ENCODE data around the gene SYNM. TPM values are rescaled to one million over a fixed set of nuclear protein-coding genes. Genes with fewer than 3 reads are reported as not detected.

The SYNM gene
- total RNA-seq, 1 experiment from 2014 or later: 9.9 TPM

DNA sequence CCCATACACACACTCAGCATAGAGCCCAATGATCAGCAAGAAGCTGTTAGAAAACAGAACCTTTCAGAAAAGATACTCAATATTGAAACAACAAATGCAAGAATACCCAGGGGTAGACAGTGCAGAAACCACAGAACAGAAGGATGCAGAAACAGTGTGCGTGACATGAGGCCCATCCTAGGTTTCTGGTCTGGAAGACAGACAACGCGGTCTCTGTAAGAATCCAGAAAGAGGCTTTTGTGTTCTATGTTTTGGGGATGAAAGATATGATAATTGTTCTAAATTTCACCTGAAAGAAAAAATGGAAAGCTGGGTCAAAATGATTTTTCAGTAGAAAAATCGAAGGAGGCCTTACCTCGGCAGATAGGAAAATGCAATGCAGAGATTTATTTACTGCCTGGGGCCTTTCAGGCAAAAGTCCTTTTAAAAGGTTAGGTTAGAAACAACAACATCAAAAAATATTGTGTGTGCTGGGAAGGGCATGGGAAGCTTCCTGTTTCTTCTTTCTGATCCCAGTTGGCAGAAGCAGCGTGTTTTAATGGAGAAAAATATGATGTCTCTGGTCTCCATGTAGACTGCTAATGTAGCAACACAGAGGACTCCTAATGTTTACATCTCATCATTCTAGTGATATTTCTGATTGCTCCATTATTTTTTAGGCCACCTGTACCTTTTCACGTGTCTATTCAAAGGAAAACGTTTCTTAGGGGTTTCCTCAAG, 17.0 kb downstream of the SYNM start:
- no peaks in the 10 kb centered on the region for H3K36me3 ChIP-seq (ENCODE audit: low read depth, low read length)
- H3K9me2 ChIP-seq (replicated peaks; ENCODE audit: low read length): no peaks in the 10 kb centered on the region
- H3K27ac ChIP-seq (ENCODE audit: low read length): no peak overlapping the region; the same call in 1 of the 2 replicates
- intact Hi-C loops (cut with micrococcal nuclease): no loop called here
- peaks cover 27% of the 10 kb centered on the region for H3K4me1 ChIP-seq (ENCODE audit: insufficient read depth, low read length)
- H3K4me3 ChIP-seq (ENCODE audit: low read length): no peak overlapping the region
- H4K20me1 ChIP-seq (ENCODE audit: low read length): no peaks in the 10 kb centered on the region
- H3K79me2 ChIP-seq (ENCODE audit: low read length): 0 out of 2 replicates have a peak, but pooled peaks cover 3% of the 10 kb centered on the region
- peaks cover 8% of the 10 kb centered on the region for H3F3A ChIP-seq (ENCODE audit: low read length, unreplicated experiment)
- no TSS peak for BruUV-seq (replicated peaks)
- no peak overlapping the region for H3K9ac ChIP-seq (ENCODE audit: low read length)
- no peaks in the 10 kb centered on the region for H3K9me3 ChIP-seq (ENCODE audit: low read length)
- H3K4me2 ChIP-seq (ENCODE audit: low read length): no peak overlapping the region
- no peak for DNase-seq
- H2AFZ ChIP-seq (ENCODE audit: low read length): no peak overlapping the region
- no peaks in the 10 kb centered on the region for H3K27me3 ChIP-seq (ENCODE audit: low read length)
- TF ChIP-seq, protein P1, sequence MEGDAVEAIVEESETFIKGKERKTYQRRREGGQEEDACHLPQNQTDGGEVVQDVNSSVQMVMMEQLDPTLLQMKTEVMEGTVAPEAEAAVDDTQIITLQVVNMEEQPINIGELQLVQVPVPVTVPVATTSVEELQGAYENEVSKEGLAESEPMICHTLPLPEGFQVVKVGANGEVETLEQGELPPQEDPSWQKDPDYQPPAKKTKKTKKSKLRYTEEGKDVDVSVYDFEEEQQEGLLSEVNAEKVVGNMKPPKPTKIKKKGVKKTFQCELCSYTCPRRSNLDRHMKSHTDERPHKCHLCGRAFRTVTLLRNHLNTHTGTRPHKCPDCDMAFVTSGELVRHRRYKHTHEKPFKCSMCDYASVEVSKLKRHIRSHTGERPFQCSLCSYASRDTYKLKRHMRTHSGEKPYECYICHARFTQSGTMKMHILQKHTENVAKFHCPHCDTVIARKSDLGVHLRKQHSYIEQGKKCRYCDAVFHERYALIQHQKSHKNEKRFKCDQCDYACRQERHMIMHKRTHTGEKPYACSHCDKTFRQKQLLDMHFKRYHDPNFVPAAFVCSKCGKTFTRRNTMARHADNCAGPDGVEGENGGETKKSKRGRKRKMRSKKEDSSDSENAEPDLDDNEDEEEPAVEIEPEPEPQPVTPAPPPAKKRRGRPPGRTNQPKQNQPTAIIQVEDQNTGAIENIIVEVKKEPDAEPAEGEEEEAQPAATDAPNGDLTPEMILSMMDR (conservative IDR thresholded peaks at IDR 0.05; ENCODE audit: low read depth, low read length): no peak
- no peak for TF ChIP-seq EZH2 (IDR thresholded peaks at IDR 0.05; ENCODE audit: low read length, unreplicated experiment)
- TF ChIP-seq EZH2phosphoT487 (IDR thresholded peaks at IDR 0.05; ENCODE audit: borderline replicate concordance, low read length): no peak
- no peak for ATAC-seq
- POLR2A ChIA-PET (ENCODE audit: unreplicated experiment): no interaction called here
- CTCF ChIA-PET: no interaction called here

DNA sequence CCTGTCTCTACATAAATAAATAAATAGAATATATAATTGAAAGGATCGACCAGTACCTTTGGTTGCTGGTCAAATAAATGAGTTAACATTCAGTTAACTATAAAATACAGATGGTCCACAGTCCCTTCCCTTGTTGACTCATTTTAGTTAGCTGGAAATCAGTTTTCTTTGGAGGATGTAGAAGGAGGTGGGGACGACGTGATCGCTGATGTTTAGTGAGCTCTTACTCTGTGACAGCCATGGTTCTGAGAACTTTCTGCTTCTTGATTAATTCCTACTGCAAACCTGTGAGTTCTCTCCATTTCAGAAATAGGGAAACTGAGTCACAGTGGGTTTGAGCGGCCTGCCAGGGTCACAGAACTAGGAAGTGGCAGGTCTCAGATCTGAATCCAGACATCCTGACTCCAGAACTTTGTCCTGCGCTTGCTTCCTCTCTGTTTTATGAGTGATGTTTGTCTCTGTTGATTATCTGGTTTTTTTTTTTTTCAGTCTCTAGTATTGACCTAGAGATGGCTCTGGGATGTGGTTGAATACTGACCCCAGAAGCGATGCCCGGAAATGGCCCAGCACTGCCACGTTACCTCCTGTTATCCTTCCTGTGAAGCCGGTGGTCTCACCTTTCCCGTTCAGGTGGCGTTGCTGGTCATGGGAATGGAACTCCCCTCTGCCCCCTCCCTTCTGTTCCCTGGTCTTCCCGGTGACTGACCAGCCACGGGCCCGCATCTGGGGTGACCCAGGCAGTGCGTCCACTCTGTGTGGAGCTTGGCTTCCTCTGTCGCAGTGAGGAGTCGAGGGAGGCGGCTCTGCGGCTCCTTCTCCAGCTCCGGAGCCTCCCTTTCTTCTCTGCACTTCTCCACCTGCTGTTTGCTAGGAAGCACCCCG, 18.2 kb downstream of the SYNM start:
- Histone ChIP-seq H2AFZ (ENCODE audit: low read length) (peak overlapping the region; percentile 75), H3K4me1 (ENCODE audit: insufficient read depth, low read length) (peaks cover 27% of the 10 kb centered on the region), H3K9me2 (replicated peaks; ENCODE audit: low read length) (no peaks in the 10 kb centered on the region), H3K4me3 (ENCODE audit: low read length) (peak overlapping the region; percentile 59), H3K27me3 (ENCODE audit: low read length) (no peaks in the 10 kb centered on the region), H3K4me2 (ENCODE audit: low read length) (peak overlapping the region; percentile 81), H3K27ac (ENCODE audit: low read length) (peak overlapping the region; percentile 96), H3K79me2 (ENCODE audit: low read length) (0 out of 2 replicates have a peak, but pooled peaks cover 3% of the 10 kb centered on the region), H3K9me3 (ENCODE audit: low read length) (no peaks in the 10 kb centered on the region), H3F3A (ENCODE audit: low read length, unreplicated experiment) (peaks cover 8% of the 10 kb centered on the region), H4K20me1 (ENCODE audit: low read length) (no peaks in the 10 kb centered on the region), H3K9ac (ENCODE audit: low read length) (peak overlapping the region; percentile 68), H3K36me3 (ENCODE audit: low read depth, low read length) (no peaks in the 10 kb centered on the region)
- intact Hi-C loops (cut with micrococcal nuclease): loop anchor here (1.0 kb wide), 1 partner anchor 18 kb away; the partner anchor contains the start of gene SYNM
- TF ChIP-seq EZH2phosphoT487 (IDR thresholded peaks at IDR 0.05; ENCODE audit: borderline replicate concordance, low read length): no peak
- TF ChIP-seq, protein P1 (conservative IDR thresholded peaks at IDR 0.05; ENCODE audit: low read depth, low read length): no peak
- no peak for TF ChIP-seq EZH2 (IDR thresholded peaks at IDR 0.05; ENCODE audit: low read length, unreplicated experiment)
- ChIA-PET CTCF (no interaction called here), POLR2A (ENCODE audit: unreplicated experiment) (interaction anchor here (0.5 kb wide), 1 partner anchor 126 kb away, joined by 3 read pairs; the partner anchor contains the start of gene TTC23)
- BruUV-seq (replicated peaks): no TSS peak
- ATAC-seq (peak; percentile 12), DNase-seq (peak; percentile 28)
